Liver (tissue), 9 donors: ENCODE data around the gene PCNX3. TPM values are rescaled to one million over a fixed set of nuclear protein-coding genes. Genes with fewer than 3 reads are reported as not detected.
A peak's percentile ranks its signal among the peaks of the same experiment; 100 is the strongest.

Experiments used
- DNase-seq: peaks from one replicate; pipeline ENCODE4 v3.0.0-alpha.2; 2017; ENCODE audit warnings: low spot score
- H3K27ac ChIP-seq, 2 donors: one replicate each; pipeline ENCODE4 v1.7.0; 2013; ENCODE audit warnings: inconsistent platforms in 2 of 2, low read length in 2 of 2, control low read depth in 1 of 2, low read depth in 1 of 2, mild to moderate bottlenecking in 1 of 2
- H3K27me3 ChIP-seq, 4 donors: one replicate each; pipeline versions ENCODE4 v1.6.1 to v1.7.0; 2013; ENCODE audit warnings: low read length in 3 of 4, inconsistent platforms in 1 of 4, mild to moderate bottlenecking in 1 of 4, moderate library complexity in 1 of 4; ENCODE audit not compliant: control insufficient read depth in 4 of 4, insufficient read depth in 4 of 4
- H3K36me3 ChIP-seq, 4 donors: one replicate each; pipeline versions ENCODE4 v1.6.1 to v1.7.0; 2013; ENCODE audit warnings: low read length in 3 of 4, mild to moderate bottlenecking in 3 of 4, low read depth in 1 of 4, moderate library complexity in 1 of 4; ENCODE audit not compliant: control insufficient read depth in 4 of 4, insufficient read depth in 3 of 4
- H3K4me1 ChIP-seq, 4 donors: one replicate each; pipeline versions ENCODE4 v1.6.1 to v1.7.0; 2013; ENCODE audit warnings: low read length in 3 of 4, mild to moderate bottlenecking in 3 of 4, moderate library complexity in 1 of 4; ENCODE audit not compliant: control insufficient read depth in 4 of 4, insufficient read depth in 4 of 4
- H3K4me3 ChIP-seq, 3 donors: one replicate each; pipeline versions ENCODE4 v1.6.1 to v1.7.0; 2013; ENCODE audit warnings: low read length in 3 of 3, control low read depth in 1 of 3, low read depth in 1 of 3, mild to moderate bottlenecking in 1 of 3
- H3K9ac ChIP-seq, 2 donors: one replicate each; pipeline ENCODE4 v1.7.0; 2013; ENCODE audit warnings: low read length in 2 of 2, mild to moderate bottlenecking in 2 of 2, moderate library complexity in 2 of 2, control low read depth in 1 of 2, low read depth in 1 of 2
- H3K9me3 ChIP-seq, 4 donors: one replicate each; pipeline versions ENCODE4 v1.6.1 to v1.7.0; 2013; ENCODE audit warnings: low read length in 3 of 4; ENCODE audit not compliant: control insufficient read depth in 4 of 4
- ATF3 ChIP-seq: IDR thresholded peaks from 2 replicates; pipeline ENCODE4 v1.6.1; 2016; ENCODE audit warnings: antibody characterized with exemption
- CTCF ChIP-seq: fragments of 150-350 bp; IDR thresholded peaks from 2 replicates; pipeline ENCODE4 v1.5.1; 2017; ENCODE audit warnings: improper control_type of control experiment, low read depth, low read length; ENCODE audit not compliant: missing input control
- EGR1 ChIP-seq, 2 donors: IDR thresholded peaks; 2 replicates each; pipeline ENCODE4 v1.6.1; 2016 to 2018; ENCODE audit warnings: antibody characterized with exemption in 2 of 2, low read depth in 2 of 2
- FOXA1 ChIP-seq: IDR thresholded peaks from 2 replicates; pipeline ENCODE4 v1.6.1; 2016; ENCODE audit warnings: antibody characterized with exemption
- FOXA2 ChIP-seq: IDR thresholded peaks from 2 replicates; pipeline ENCODE4 v1.6.1; 2016; ENCODE audit warnings: antibody characterized with exemption
- GABPA ChIP-seq, 2 donors: IDR thresholded peaks in 1 of 2; conservative IDR thresholded peaks in 1 of 2; 2 replicates each; pipeline ENCODE4 v1.6.1; 2016; ENCODE audit warnings: antibody characterized with exemption in 2 of 2, mild to moderate bottlenecking in 1 of 2, moderate library complexity in 1 of 2
- HNF4A ChIP-seq, 2 donors: conservative IDR thresholded peaks; 2 replicates each; pipeline ENCODE4 v1.6.1; 2016; ENCODE audit warnings: antibody characterized with exemption in 2 of 2, mild to moderate bottlenecking in 2 of 2
- MAX ChIP-seq: IDR thresholded peaks from 2 replicates; pipeline ENCODE4 v1.6.1; 2016; ENCODE audit warnings: antibody characterized with exemption
- NR2F2 ChIP-seq: IDR thresholded peaks from 2 replicates; pipeline ENCODE4 v1.6.1; 2016; ENCODE audit warnings: antibody characterized with exemption
- RAD21 ChIP-seq, 2 donors: IDR thresholded peaks; 2 replicates each; pipeline ENCODE4 v1.6.1; 2016; ENCODE audit warnings: antibody characterized with exemption in 2 of 2, mild to moderate bottlenecking in 2 of 2
- REST ChIP-seq: IDR thresholded peaks from 2 replicates; pipeline ENCODE4 v1.6.1; 2016; ENCODE audit warnings: antibody characterized with exemption, mild to moderate bottlenecking
- RXRA ChIP-seq, 2 donors: IDR thresholded peaks; 2 replicates each; pipeline ENCODE4 v1.6.1; 2017 to 2018; ENCODE audit warnings: antibody characterized with exemption in 2 of 2, mild to moderate bottlenecking in 1 of 2
- SP1 ChIP-seq: IDR thresholded peaks from 2 replicates; pipeline ENCODE4 v1.6.1; 2018; ENCODE audit warnings: antibody characterized with exemption, mild to moderate bottlenecking
- TAF1 ChIP-seq: conservative IDR thresholded peaks from 2 replicates; pipeline ENCODE4 v1.6.1; 2016; ENCODE audit warnings: antibody characterized with exemption, mild to moderate bottlenecking
- YY1 ChIP-seq: IDR thresholded peaks from 2 replicates; pipeline ENCODE4 v1.6.1; 2016; ENCODE audit warnings: antibody characterized with exemption, mild to moderate bottlenecking
- ZBTB33 ChIP-seq: IDR thresholded peaks from 2 replicates; pipeline ENCODE4 v1.6.1; 2016; ENCODE audit warnings: antibody characterized with exemption
- WGBS: extraction: QIAGEN DNeasy Blood & Tissue Kit; methylation state at CpG from one replicate; pipeline ENCODE4 v1.1.7; 2013; 5-methylcytosine and 5-hydroxymethylcytosine counted together
- polyA plus RNA-seq, 2 donors: library from polyadenylated mRNA; stranded (reverse) in 1 of 2; unstranded in 1 of 2; fragments of 200-250 nt in 1 of 2; fragments of >200 nt in 1 of 2; fragmentation: Nextera tagmentation in 1 of 2; extraction: Ambion mirVana in 1 of 2; gene quantifications; one replicate each; pipeline versions ENCODE4 v1.2.1 to v1.2.3, GENCODE V29; 2013 to 2015
- total RNA-seq, 2 donors: library from RNA; depleted of rRNA; stranded (reverse); fragments of >200 nt; gene quantifications; one replicate each; pipeline ENCODE4 v1.2.3, GENCODE V29; 2014
- donor health status: healthy.
- donor health status: healthy.
- donor health status: healthy.
- donor health status: healthy.
- donor health status: healthy.

Gene PCNX3
- total and polyA plus RNA-seq, 4 donors = 4.7 to 13.4 (median 12.1) TPM

GRCh38 chr11:65654375-65655349 is 39.1 kb downstream of the PCNX3 start:
- Histone ChIP-seq H3K36me3 (peaks cover 23 to 57% (median 40%) of the 10 kb centered on the region in 4 donors), H3K9me3 (no peaks in the 10 kb centered on the region), H3K9ac (no peak overlapping the region), H3K27me3 (no peaks in the 10 kb centered on the region), H3K4me1 (peaks cover 17 to 53% (median 41%) of the 10 kb centered on the region in 4 donors), H3K4me3 (no peak overlapping the region), H3K27ac (peak overlapping the region; percentile 15 to 98)
- no peak for DNase-seq
- 94% methylated on average over 14 of the region's 14 CpGs for WGBS
- no peak for TF ChIP-seq RXRA (IDR thresholded peaks at IDR 0.05)
- TF ChIP-seq SP1 = no peak
- TF ChIP-seq FOXA1 = no peak
- TF ChIP-seq REST = no peak
- TF ChIP-seq RAD21 (IDR thresholded peaks at IDR 0.05) = no peak
- no peak for TF ChIP-seq FOXA2
- TF ChIP-seq TAF1 = no peak
- no peak for TF ChIP-seq CTCF
- no peak for TF ChIP-seq HNF4A (conservative IDR thresholded peaks at IDR 0.05)
- TF ChIP-seq NR2F2 = no peak
- no peak for TF ChIP-seq GABPA (IDR thresholded peaks at IDR 0.05 in 1 of 2, conservative IDR thresholded peaks at IDR 0.05 in 1 of 2)
- no peak for TF ChIP-seq YY1
- no peak for TF ChIP-seq MAX
- TF ChIP-seq ATF3 = no peak
- no peak for TF ChIP-seq ZBTB33
- no peak for TF ChIP-seq EGR1 (IDR thresholded peaks at IDR 0.05; ENCODE audit: low read depth in 2 of 2)
